Adrenal gland (tissue), 5 donors: ENCODE data around the gene TFEB.

Source experiments
- CTCF ChIP-seq, 6 experiments: fragments of 450-650 bp in 4 of 6; fragments of 200-600 bp in 2 of 6; sonication (generic) in 1 of 6; IDR thresholded peaks; 1 replicate in 5 of 6; 2 replicates in 1 of 6; pipeline versions ENCODE4 v1.5.1 to v1.8.0; 2016 to 2021; ENCODE audit warnings: antibody characterized with exemption in 6 of 6, mild to moderate bottlenecking in 2 of 6, moderate library complexity in 1 of 6
- POLR2A ChIP-seq, 2 donors: fragments of 450-650 bp; IDR thresholded peaks; one replicate each; pipeline ENCODE4 v1.6.1; 2017; ENCODE audit warnings: antibody characterized with exemption in 2 of 2, mild to moderate bottlenecking in 2 of 2, moderate library complexity in 1 of 2
- donor health status: DM: no; HTN: no; CAD: no.

DNA sequence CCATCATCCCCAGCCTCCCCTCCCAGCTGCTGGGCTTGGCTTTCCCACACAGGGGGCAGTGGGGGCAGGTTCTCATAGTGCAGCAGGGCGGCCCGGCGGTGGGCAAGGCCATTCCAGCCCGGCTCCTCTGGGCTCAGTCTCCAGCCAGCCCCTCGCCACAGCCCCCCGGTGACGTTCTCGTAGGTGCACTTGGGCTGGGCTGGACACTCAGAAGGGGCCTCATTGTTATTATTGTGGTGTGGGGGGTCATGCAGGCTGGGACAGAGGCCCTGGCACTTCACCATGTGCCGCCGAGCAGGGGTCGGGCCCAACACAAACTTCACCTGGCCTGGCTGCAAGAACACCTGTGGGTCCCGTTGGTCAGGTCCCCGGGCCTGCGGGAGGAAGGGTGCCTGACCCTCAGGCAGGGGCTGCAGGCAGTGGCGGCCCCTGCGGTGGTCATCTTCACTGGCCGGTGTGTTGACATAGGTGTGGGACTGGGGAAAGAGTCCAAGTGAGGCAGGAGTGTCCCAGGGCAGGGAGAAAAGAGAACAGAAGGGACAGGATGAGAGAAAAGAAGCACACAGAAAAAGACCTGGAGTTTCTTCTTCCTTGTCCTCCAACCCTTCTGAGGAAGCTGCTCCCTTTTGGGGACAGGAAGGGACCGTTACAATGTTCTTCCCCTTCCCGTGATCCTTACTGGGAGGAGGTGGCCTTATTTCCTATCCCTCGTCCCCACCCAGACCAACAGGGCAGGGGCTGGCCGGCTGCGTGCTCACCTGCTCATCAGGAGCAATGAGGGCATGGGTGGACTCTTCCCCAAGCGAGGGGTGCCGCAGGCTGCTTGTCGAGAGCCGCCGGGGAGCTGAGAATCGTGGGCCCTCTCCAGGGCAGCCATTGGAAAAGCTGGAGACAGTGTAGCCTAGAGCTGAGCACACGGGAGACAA is 35.9 kb upstream of the TFEB start:
- TF ChIP-seq CTCF (IDR thresholded peaks at IDR 0.05) (no peak), POLR2A (IDR thresholded peaks at IDR 0.05) (no peak)
